Retinal pigment epithelial cell (primary cell): Measurements from ENCODE around the gene P2RY4.

Source experiments
- DNase-seq: peaks from one replicate; pipeline ENCODE4 v3.0.0-alpha.2; 2010; ENCODE audit warnings: low read depth
- H3K4me3 ChIP-seq: 2 replicates; pipeline ENCODE4 v1.5.1; 2011; ENCODE audit warnings: mild to moderate bottlenecking, low read length, control low read depth, moderate library complexity
- CTCF ChIP-seq: conservative IDR thresholded peaks from 2 replicates; pipeline ENCODE4 v1.5.1; 2011; ENCODE audit warnings: low read depth, low read length, control low read depth, inconsistent platforms

P2RY4 gene

DNA sequence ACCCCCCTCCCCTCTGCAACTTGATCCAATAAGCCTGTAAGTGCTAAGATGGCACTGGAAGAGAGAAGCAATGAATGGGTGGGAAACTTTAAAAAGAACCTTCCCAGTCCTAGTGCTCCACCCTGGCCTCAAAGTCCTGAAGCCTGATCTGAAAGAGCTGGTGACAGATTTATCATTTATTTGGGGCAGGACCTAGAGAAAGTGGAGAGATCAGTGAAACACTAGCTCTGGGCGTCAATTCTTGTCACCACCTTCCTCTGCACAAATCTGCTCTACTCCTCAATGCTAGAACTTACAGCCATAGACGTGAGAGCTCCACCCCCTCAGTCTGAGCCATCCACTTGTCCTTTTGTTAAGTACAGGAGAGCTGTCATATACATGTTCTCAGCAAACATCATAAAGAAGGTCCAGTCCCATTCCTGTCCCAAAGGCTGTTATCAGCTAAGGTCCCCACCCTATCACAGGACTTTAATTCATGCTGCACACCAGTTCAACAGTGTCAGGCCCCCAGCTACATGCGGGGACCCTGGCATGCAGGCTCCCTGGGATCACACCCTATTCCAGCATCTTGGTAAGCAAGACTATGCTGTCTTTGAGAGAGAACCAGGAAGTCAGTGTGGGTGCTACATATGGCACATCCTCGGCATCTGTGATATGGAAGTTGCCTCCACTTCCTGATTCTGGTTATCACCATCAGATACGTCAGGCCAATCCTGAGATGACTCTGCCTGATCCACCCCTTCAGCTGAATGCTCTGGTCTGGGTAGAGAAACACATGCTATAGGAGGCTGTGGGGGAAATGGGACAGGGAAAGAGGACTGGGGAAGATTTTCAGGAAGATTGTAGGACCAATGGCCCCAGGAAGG lies 2.3 kb downstream of the P2RY4 start:
- TF ChIP-seq CTCF = no peak
- no peak overlapping the region for H3K4me3 ChIP-seq
- DNase-seq = no peak

DNA sequence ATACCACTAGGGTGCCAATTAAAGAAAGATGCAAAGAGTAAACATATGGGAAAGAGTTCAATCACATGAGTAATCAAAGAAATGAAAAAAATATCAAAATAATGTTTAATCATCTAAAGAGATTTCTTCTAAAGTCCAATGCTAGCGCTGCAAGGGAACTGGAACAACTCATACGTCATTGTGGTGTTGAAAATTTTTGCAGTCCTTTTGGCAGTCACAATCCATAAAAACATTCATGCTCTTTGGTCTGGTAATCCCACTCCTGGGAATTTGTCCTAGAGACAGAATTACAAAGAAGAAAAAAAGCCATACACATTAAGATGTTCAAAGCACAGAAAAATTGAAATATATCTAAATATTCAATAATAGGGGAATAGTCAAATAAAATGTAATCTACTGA lies 4.6 kb downstream of the P2RY4 start:
- no peak for DNase-seq
- no peak overlapping the region for H3K4me3 ChIP-seq
- TF ChIP-seq CTCF = no peak

DNA sequence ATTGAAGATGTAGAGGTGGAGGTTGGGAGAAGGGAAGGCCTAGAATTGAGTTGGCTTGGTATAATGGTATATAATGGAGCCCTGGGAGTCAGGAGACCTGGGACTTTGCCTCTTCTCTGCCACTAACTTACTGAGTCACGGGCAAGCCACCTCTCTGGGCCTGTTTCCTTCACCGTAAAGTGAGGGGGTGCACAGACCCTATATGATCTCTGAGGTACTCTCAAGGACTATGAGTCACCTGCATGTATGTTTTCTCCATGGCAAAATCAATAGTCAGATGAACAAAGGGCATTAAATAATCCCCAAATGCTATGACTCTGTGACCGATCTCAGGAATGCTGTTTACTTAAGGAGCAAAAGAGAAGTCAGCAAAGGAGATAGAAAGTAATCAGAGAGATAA lies 5.1 kb downstream of the P2RY4 start:
- H3K4me3 ChIP-seq = no peak overlapping the region
- no peak for DNase-seq
- TF ChIP-seq CTCF = no peak

DNA sequence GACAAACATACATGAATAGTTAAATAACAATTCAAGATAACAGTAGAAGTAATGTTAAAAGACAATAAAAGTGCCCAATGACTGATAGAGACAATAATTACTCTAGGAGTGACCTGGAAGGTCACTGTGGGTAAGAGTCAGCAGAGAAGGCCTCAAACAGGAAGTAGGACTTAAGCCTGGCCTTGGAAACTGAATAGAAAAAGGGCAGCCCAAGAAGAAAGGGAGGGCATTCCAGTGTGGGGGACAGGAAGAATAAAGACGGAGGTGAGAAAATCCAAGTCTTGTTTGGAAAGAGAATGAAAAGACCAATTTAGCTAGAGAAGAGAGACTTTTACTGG lies 6.0 kb downstream of the P2RY4 start:
- DNase-seq = no peak
- TF ChIP-seq CTCF = no peak
- H3K4me3 ChIP-seq = no peak overlapping the region

DNA sequence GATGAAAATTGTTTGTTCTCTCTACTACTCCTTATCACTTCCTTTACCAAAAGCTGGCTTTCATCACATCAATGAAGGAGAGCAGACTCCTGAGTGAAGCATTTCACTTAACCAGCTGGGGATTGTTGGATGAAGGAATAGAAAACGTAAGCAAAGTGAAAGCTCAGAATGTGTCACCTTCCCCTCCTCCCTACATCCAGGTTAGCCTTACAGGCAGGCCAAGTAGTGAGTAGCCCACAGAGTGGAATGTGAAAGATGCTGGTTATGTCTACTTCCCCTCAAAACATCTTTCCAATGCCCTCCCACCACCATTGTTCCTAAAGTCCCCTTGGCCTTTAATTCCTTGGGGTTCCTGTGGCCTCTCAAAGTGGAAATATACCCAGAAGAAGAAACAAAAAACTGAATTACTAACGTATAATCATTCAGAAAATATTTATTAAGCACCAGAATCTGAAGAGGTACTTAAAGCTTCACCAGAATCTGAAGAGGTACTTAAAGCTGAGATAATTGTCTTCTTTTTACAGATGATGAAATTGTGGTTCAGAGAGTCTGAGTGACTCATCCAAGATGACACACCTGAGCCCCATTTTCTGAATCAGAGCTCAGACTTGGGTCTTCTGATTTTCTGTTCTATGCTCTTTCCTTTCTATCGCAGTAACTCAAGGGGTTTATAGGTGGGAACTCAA lies 6.5 kb downstream of the P2RY4 start:
- no peak for DNase-seq

GRCh38 chrX:70252491-70252890 lies 7.5 kb downstream of the P2RY4 start:
- H3K4me3 ChIP-seq = no peak overlapping the region
- no peak for TF ChIP-seq CTCF
- no peak for DNase-seq

More for the DNA sequence above, 6.5 kb downstream of the P2RY4 start:
- H3K4me3 ChIP-seq = no peak overlapping the region
- TF ChIP-seq CTCF = no peak

- H3K4me3 ChIP-seq = no peak overlapping the region
- no peak for TF ChIP-seq CTCF
Measured at GRCh38 chrX:70247252-70247651, 12.8 kb downstream of the P2RY4 start.

More at GRCh38 chrX:70247252-70247651, 12.8 kb downstream of the P2RY4 start:
- DNase-seq = no peak
